IPS-20b (cell line): ENCODE measurements around the gene COX4I1.

Experiments
- H3K27ac ChIP-seq: one replicate; pipeline ENCODE4 v1.5.1; 2013; ENCODE audit warnings: low read length
- H3K27me3 ChIP-seq: 2 replicates; pipeline ENCODE4 v1.6.1; 2013; ENCODE audit warnings: mild to moderate bottlenecking, low read length, inconsistent platforms; ENCODE audit not compliant: insufficient read depth
- H3K36me3 ChIP-seq: 2 replicates; pipeline ENCODE4 v1.6.1; 2013; ENCODE audit warnings: low read depth, mild to moderate bottlenecking, inconsistent platforms, low read length, moderate library complexity; ENCODE audit not compliant: insufficient read depth
- H3K4me1 ChIP-seq: 2 replicates; pipeline ENCODE4 v1.6.1; 2013; ENCODE audit warnings: mild to moderate bottlenecking, control low read depth, inconsistent platforms, low read length, moderate library complexity; ENCODE audit not compliant: insufficient read depth
- H3K4me3 ChIP-seq: 2 replicates; pipeline ENCODE4 v1.5.1; 2013; ENCODE audit warnings: mild to moderate bottlenecking, low read length, inconsistent platforms
- H3K9ac ChIP-seq: 2 replicates; pipeline ENCODE4 v1.6.1; 2013; ENCODE audit warnings: low read depth, mild to moderate bottlenecking, inconsistent platforms, low read length, moderate library complexity
- H3K9me3 ChIP-seq: 2 replicates; pipeline ENCODE4 v1.6.1; 2013; ENCODE audit warnings: mild to moderate bottlenecking, low read depth, low read length, inconsistent platforms; ENCODE audit not compliant: insufficient read depth

The COX4I1 gene

GRCh38 chr16:85819245-85819644 is 19.8 kb downstream of the COX4I1 start:
- Histone ChIP-seq H3K27ac (no peak overlapping the region), H3K4me3 (no peak overlapping the region), H3K36me3 (no peaks in the 10 kb centered on the region), H3K4me1 (no peaks in the 10 kb centered on the region), H3K9ac (no peak overlapping the region), H3K27me3 (peaks cover 21% of the 10 kb centered on the region), H3K9me3 (no peaks in the 10 kb centered on the region)

DNA sequence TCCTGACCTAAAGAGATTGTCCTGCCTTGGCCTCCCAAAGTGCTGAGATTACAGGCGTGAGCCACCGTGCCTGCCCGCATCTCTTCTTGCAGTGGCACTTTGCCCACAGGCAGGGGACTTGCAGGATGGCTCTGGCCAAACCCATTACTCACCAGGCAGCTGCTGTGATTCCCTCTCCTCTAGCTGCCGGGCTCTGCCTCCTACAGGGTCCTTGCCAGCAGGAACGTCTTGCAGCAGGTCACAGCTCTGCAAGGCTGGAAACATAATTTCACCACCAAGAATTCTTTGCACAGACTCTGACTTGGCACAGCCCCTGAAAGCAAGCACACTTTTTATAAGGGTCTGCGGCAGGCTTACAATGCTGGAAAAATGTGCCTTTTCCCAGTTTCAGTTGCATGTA is 20.3 kb downstream of the COX4I1 start:
- H3K9ac ChIP-seq = no peak overlapping the region
- H3K4me3 ChIP-seq = no peak overlapping the region
- no peaks in the 10 kb centered on the region for H3K36me3 ChIP-seq
- H3K4me1 ChIP-seq = no peaks in the 10 kb centered on the region
- no peak overlapping the region for H3K27ac ChIP-seq
- H3K9me3 ChIP-seq = no peaks in the 10 kb centered on the region
- peaks cover 21% of the 10 kb centered on the region for H3K27me3 ChIP-seq

DNA sequence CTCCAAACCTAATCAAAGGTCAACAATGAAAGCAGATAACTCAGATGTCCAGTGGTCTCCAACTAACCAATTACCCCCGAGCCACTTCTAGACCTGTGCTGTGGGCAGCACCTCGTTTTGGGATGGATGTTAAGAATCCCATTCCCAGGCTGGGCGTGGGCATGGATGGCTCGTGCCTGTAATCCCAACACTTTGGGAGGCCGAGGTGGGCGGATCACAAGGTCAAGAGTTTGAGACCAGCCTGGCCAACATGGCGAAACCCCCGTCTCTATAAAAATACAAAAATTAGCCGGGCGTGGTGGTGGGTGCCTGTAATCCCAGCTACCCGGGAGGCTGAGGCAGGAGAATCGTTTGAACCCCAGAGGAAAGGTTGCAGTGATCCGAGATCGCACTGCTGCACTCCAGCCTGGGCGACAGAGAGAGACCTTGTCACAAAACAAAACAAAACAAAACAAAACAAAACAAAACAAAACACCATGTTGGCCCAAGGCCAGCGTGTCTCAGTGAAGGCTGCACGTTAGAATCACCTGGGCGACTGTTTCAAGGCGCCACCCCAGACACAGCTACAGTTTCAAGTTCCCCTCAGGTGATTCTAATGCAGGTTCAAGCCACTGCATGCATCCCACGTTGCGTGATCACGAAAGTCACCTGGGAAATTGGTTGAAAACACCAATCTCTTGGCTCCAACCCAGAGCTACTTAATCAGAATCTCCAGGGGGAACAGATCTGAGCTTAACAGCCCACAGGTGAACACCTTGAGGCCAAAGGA is 21.3 kb downstream of the COX4I1 start:
- Histone ChIP-seq H3K9ac (no peak overlapping the region), H3K4me3 (no peak overlapping the region), H3K4me1 (no peaks in the 10 kb centered on the region), H3K27me3 (peaks cover 21% of the 10 kb centered on the region), H3K27ac (no peak overlapping the region), H3K9me3 (no peaks in the 10 kb centered on the region), H3K36me3 (no peaks in the 10 kb centered on the region)

GRCh38 chr16:85821390-85822135 is 22.1 kb downstream of the COX4I1 start:
- no peaks in the 10 kb centered on the region for H3K36me3 ChIP-seq
- H3K9ac ChIP-seq = no peak overlapping the region
- H3K27ac ChIP-seq = no peak overlapping the region
- H3K4me1 ChIP-seq = no peaks in the 10 kb centered on the region
- no peak overlapping the region for H3K4me3 ChIP-seq
- H3K27me3 ChIP-seq = peaks cover 21% of the 10 kb centered on the region
- no peaks in the 10 kb centered on the region for H3K9me3 ChIP-seq

DNA sequence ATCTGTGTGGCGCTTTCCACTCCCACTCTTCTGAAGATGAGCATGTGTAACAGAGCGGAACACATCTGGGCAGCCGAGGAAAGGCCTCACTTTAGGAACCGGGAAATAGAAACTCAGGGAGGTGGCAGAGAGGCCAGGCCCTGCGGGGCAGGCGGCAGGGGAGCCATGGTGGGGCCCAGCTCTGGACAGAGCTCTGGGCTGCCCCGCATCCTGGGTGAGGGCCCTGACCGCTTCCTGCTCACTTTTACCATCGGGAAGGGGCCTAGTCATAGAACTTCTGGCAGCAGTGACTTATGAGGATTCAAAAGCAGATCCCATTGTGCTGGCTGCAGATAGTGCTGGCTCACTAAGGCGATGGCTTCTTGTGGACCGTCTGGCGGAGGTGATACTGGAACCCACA is 22.6 kb downstream of the COX4I1 start:
- peaks cover 21% of the 10 kb centered on the region for H3K27me3 ChIP-seq
- H3K36me3 ChIP-seq = no peaks in the 10 kb centered on the region
- H3K27ac ChIP-seq = no peak overlapping the region
- H3K9me3 ChIP-seq = no peaks in the 10 kb centered on the region
- no peaks in the 10 kb centered on the region for H3K4me1 ChIP-seq
- no peak overlapping the region for H3K4me3 ChIP-seq
- no peak overlapping the region for H3K9ac ChIP-seq

DNA sequence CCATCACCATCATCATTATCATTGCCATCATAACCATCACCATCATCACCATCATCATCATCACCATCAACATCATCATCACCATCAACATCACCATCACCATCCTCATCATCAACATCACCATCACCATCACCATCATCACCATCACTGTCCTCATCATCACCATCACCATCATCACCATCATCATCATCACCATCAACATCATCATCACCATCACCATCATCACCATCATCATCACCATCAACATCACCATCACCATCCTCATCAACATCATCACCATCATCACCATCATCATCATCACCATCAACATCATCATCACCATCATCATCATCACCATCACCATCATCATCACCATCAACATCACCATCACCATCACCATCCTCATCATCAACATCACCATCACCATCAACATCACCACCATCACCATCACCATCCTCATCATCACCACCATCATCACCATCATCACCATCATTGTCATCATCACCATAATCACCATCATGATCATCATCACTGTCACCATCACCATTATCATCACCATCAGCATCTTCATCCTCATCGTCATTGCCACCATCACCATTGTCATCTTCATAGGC is 23.9 kb downstream of the COX4I1 start:
- Histone ChIP-seq H3K4me3 (no peak overlapping the region), H3K9me3 (no peaks in the 10 kb centered on the region), H3K27me3 (peaks cover 21% of the 10 kb centered on the region), H3K27ac (no peak overlapping the region), H3K9ac (no peak overlapping the region), H3K36me3 (no peaks in the 10 kb centered on the region), H3K4me1 (no peaks in the 10 kb centered on the region)

DNA sequence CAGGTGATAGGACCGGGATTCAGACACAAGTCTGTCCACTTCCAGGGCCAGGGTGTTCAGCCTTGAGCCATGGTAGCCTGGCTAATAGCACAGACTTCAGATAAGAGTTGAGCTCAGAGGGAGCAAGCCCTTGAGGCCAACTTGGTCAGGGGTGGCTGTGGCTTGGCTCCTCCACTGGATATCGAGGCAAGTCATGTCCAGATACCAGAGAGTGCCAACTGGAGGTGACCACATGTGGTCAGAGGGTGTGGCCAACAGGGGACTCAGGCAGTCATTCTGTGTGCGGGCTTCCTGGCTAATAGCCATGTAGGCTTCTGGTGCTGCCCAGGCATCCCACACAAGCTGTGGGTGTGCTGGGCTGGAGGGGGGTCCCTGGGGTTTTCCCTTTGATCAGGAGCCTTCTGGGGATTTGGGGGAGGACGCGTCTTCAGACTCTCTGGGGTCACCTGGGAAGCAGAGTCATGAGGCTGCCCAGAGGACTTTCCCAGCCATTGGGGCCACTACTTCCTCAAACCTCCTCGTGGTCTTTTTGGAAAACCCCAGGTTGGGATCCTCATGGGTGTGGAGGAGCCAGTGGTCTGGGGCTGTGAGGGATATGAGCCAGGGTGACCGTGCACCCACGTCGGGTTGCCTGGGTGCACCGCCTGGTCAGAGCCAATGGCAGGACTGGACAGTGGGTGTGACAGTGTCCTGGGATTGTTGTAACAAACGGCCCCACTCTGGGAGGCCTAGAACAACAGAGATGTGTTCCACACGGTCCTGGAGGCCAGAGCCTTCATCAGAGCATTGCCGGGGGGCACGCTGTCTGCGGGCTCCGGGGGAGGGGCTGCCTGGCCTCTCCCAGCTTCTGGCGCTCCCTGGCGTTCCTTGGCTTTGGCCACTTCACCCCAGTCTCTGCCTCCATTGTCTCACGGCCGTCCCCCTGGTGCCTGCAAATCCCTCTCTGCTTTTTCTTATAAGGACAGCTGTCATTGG is 25.0 kb downstream of the COX4I1 start:
- Histone ChIP-seq H3K4me3 (no peak overlapping the region), H3K36me3 (no peaks in the 10 kb centered on the region), H3K9ac (no peak overlapping the region), H3K27me3 (peaks cover 18% of the 10 kb centered on the region), H3K27ac (no peak overlapping the region), H3K4me1 (no peaks in the 10 kb centered on the region), H3K9me3 (no peaks in the 10 kb centered on the region)

- H3K4me3 ChIP-seq = no peak overlapping the region
- H3K27ac ChIP-seq = no peak overlapping the region
- H3K9me3 ChIP-seq = no peaks in the 10 kb centered on the region
- no peak overlapping the region for H3K9ac ChIP-seq
- peaks cover 10% of the 10 kb centered on the region for H3K27me3 ChIP-seq
- H3K36me3 ChIP-seq = no peaks in the 10 kb centered on the region
- H3K4me1 ChIP-seq = no peaks in the 10 kb centered on the region
Measured at GRCh38 chr16:85825326-85825725, 25.8 kb downstream of the COX4I1 start.

- Histone ChIP-seq H3K36me3 (no peaks in the 10 kb centered on the region), H3K4me3 (no peak overlapping the region), H3K27ac (no peak overlapping the region), H3K27me3 (no peaks in the 10 kb centered on the region), H3K9me3 (no peaks in the 10 kb centered on the region), H3K4me1 (no peaks in the 10 kb centered on the region), H3K9ac (no peak overlapping the region)
Measured at GRCh38 chr16:85826686-85827247, 27.3 kb downstream of the COX4I1 start.

GRCh38 chr16:85828166-85828565 is 28.7 kb downstream of the COX4I1 start:
- Histone ChIP-seq H3K27me3 (no peaks in the 10 kb centered on the region), H3K4me1 (no peaks in the 10 kb centered on the region), H3K9me3 (no peaks in the 10 kb centered on the region), H3K36me3 (no peaks in the 10 kb centered on the region), H3K4me3 (no peak overlapping the region), H3K9ac (no peak overlapping the region), H3K27ac (no peak overlapping the region)

DNA sequence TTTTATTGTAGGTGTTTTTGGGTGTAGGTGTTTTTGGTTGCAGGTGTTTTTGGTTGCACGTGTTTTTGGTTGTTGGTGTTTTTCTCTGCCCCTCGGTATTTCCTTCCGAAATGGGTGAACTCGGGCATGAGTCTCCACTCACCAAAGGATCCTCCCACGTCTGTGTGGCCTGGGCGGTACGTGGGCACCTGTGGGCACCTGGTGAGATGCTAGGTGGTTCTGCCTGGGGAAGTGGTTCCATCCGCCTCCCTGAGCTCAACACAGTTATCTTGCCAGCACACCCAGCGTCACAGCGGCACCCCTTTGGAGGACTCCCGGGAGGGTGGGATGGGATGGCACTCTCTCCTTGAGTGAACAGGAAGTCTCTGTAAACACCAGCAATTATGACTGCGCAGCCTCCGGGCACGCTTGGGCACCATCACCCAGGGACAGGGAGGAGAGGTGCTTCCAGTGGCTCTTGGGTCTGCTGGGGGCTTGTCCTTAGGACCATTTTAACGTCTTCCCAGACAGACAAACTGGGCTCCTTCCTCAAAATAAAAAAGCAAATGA is 29.8 kb downstream of the COX4I1 start:
- Histone ChIP-seq H3K4me3 (no peak overlapping the region), H3K27ac (no peak overlapping the region), H3K4me1 (no peaks in the 10 kb centered on the region), H3K9me3 (no peaks in the 10 kb centered on the region), H3K9ac (no peak overlapping the region), H3K27me3 (no peaks in the 10 kb centered on the region), H3K36me3 (no peaks in the 10 kb centered on the region)
